Mucosa of gallbladder (tissue), 1 donor: Measurements from ENCODE around the gene GDPGP1. TPM values are rescaled to one million over a fixed set of nuclear protein-coding genes. Genes with fewer than 3 reads are reported as not detected.
"Not testable (repeated sequence)": the region's sequence is repeated elsewhere in the genome, so short reads cannot be mapped to it uniquely, and the experiment has no call there.

Experiments
- DNase-seq: peaks from one replicate; pipeline ENCODE4 v3.0.0-alpha.2; 2020; ENCODE audit warnings: low spot score
- total RNA-seq: library from RNA; stranded (reverse); gene quantifications from one replicate; pipeline ENCODE4 v1.2.1, GENCODE V29; 2021
- donor health status: DM: no; HTN: no; CAD: no.

The GDPGP1 gene, protein sequence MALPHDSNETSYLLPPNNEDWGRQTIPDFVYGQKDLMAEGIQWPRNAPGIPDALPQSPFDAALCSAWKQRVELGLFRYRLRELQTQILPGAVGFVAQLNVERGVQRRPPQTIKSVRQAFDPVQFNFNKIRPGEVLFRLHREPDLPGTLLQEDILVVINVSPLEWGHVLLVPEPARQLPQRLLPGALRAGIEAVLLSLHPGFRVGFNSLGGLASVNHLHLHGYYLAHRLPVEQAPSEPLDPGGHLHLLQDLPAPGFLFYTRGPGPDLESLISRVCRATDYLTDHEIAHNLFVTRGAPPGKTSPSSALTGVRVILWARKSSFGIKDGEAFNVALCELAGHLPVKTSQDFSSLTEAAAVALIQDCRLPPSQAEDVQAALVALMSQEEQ
- total RNA-seq = 12.6 TPM

DNA sequence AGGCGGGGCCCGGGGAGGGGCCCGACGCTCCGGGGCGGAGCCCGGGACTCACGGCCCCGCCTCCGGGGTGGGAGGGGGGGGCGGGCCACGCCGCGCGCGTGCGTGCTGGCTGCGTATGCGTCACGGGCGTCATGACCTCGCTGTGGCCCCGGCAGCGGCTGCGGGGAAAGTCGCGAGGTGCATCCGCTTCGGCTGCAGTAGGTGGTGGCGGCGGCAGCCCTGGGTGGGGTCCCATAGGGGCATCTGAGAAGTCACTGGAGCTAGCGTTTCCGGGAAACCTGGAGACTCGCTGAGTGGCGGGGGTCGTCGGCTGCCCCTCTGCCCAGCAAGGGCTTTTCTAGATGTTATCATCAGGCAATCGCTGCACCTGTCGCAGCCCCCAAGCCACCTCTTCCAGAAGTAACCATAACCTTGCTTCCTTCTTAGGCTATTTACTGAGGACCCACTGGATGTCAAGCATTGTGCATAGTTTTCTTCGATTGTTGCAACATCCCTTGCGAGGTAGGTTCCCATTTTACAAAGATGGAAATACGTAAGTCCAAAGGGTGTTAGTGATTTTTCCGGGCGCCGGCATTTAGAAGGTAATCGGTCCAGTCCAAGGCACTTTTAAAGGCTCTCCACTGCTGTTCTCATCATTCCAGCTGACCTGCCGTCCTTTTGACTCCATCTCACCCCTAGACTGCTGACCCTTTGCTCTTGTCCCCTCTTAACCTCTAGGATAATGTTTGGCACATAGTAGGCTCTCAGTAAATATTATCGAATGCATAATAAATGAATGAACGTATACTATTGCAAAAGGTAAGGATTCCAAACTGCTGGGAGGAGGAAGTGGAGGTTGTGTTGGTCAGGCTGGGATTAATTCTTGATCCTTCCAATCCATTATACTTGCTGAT, at the start of gene GDPGP1:
GDPGP1 (plus strand) TSS at position 114 of the 893 bp plus-strand sequence. CDS start 6,700 bp downstream, outside the sequence.
- DNase-seq = no peak

DNA sequence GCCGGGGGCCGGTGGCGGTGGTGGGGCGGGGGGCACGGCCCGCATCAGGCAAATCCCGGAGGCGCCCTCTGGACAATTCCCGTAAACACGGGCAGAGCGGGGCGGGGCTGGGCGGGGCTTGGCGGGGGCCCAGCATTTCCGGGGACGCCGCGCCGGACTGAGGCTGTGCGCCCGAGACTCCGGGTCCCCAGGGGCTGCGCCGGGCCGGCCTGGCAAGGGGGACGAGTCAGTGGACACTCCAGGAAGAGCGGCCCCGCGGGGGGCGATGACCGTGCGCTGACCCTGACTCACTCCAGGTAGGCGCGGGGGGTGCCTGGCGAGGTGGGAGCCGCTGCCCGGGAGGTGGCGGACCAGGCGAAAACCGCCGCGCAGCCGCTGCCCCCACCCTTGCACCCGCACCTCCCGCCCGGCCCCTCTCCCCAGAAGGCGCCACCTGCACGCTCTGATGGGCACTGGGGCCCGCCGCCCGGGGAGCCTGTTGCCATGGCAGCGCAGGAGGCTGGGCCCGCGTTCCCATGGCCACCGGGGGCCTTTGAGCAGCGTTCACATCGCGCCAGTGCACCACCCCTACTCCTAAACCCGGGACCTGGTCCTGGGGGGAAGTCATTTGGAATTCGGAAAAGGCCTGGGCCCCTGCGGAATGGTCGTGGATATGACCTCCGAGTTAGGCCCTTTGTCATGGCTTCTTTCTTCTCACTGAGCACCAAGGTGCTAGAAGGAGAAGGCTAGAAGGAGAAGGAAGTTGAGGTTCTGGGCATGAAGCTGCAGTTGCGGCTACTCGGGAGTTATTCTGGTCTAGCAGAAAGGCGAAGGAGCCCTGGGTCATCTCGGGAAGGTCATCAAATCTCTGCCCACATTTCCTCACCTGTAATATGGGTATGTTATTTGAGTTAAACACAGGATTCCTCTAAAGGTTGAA, 49.0 kb upstream of the GDPGP1 start:
- DNase-seq = peak; percentile 65

DNA sequence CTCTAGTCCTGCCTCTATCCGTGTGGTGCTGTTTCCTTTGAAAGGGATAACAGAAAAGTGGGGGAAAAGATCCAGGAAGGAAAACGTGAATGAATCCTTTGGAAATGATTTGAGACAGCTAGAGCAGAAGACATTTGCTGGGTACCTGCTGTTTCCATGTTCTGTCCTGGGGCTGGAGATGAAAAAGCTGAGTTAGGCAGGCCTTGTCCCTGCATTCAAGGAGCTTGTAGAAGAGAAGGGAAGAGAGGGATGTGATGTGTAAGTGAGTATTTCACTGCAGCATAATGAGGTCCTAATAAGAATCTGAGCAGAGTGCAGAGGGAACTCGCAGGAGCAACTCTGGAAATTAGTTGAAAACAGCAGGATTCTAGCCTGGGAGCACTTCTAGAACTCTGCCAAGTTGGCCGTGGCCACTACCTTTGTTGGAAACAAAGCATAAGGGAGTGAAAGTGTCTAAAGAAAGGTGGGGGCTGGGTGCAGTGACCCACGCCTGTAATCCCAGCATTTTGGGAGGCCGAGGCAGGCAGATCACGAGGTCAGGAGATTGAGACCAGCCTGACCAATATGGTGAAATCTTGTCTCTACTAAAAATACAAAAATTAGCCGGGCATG, 46.6 kb upstream of the GDPGP1 start:
- no peak for DNase-seq

DNA sequence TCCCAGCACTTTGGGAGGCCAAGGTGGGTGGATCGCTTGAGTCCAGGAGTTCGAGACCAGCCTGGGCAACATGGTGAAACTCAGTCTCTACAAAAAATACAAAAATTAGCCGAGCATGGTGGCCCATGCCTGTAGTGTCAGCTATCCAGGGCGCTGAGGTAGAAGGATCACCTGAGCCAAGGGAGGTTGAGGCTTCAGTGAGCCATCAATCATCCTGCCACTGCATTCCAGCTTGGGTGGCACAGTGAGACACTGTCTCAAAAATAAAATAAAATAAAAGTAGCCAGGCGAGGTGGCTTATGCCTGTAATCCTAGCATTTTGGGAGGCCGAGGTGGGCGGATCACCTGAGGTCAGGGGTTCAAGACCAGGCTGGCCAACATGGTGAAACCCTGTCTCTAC, 45.9 kb upstream of the GDPGP1 start:
- DNase-seq = not testable (repeated sequence)

DNA sequence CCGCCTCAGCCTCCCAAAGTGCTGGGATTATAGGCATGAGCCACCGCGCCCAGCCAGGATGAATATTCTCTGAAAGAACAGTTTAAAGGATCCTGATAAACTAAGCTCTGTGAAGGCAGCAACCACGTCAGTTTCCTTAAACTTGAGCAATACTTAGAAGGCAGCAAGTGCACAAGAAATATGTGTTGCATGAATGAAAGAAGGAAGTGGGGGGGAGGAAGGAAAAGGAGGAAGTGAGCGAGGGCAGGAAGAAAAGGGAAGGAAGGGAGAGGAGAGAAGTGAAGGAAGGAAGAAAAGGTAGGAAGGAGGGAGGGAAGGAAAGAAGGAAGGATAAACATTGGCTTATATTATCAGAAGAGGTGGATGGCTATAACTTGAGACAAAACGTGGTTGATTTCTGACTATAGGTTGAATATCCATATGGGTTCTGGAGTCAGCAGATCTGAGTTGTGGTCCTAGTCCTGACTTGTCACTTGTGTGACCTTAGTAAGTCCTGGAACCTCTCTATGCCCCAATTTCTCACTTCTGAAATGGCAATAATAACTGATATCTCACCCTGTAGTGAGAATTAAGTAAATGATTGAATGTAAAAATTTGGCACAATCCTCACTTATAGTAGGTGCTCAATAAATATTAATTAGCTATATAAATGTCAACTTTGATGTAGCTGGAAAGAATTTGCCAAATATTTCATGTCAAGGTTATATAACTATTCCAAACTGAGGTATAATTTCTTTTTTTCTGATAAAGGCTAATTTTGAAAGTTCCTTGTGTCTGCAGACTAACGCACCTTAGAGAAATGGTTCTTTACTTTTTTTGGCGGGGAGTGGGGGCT, 44.9 kb upstream of the GDPGP1 start:
- DNase-seq = no peak

DNA sequence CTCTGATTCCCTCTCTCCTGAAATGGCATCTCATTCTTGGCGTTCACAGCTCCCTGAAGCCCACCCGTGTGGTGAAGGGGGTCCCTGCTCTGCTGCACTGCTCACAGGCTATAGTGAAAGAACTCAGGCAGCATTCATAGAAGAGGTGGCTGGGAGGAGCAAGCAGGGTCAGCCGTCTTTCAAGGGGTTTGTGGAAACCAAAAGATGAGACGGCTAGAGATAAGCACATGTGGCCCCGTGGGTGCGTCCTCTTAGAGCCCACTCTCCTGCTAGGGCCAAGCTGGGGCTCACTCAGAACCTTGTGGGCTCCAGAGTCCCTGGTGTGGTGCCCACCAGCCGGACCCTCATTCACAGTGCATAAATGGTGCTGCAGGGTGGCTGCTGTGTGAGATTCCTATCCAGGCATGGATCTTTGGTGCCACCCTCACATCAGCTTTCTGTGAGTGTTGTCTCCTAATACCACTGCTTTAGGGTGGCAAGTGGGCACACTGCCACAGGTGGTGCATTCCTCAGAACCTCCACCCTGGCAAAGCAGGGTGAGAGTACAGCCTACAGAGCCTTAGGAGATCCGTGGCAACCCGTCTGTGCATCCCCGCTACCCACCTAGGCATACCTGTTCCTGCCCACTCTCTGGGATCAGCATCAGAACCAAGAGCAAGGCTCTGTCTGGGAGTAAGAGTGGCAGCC, 44.1 kb upstream of the GDPGP1 start:
- DNase-seq = no peak

DNA sequence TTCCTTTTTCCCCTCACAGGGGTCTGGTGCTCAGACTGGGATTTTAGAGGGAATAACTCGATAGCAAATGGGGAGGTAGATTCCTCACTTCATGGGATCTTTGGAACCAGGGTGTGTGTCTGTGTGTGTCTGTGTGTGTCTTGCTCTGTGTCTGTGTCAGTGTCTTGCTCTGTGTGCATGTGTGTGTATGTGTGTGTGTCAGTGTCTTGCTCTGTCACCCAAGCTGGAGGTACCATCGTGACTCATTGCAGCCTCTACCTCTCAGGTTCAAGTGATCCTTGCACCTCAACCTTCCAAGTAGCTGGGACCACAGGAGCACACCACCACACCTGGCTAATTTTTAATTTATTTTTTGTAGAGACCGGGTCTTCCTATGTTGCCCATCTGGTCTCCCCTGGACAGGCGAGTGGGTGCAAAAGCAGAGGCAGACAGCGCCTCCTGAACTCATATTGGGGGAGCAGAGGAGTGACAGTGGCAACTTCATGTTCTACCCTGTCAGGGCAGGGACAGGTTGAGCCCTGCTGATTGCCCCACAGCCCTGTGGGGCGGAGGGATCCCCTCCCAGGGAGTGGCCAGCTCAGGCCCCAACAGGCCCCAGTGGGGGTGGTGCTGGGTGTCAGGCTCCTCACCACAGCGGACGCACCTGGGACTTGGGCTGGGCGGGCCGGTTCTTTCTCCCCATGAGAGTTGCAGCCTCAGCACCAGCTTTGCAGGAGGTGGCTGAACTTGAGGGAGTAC, 43.2 kb upstream of the GDPGP1 start:
- DNase-seq = no peak

DNA sequence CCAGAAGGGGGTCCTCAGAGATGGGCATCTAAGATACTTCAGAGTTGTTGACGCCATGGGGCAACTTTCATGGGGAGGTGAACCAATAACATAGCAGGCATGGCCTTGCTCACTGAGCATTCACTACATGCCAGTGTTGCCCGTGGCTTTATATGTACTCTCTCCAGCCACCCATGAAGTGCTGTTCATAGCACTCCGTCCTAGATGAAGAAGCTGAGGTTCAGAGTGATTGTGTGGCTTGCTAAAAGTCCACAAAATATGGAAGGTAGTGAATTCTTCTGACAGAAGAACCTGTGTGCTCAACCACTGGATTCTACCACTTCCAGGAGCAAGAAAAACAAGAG, 42.7 kb upstream of the GDPGP1 start:
- no peak for DNase-seq

DNA sequence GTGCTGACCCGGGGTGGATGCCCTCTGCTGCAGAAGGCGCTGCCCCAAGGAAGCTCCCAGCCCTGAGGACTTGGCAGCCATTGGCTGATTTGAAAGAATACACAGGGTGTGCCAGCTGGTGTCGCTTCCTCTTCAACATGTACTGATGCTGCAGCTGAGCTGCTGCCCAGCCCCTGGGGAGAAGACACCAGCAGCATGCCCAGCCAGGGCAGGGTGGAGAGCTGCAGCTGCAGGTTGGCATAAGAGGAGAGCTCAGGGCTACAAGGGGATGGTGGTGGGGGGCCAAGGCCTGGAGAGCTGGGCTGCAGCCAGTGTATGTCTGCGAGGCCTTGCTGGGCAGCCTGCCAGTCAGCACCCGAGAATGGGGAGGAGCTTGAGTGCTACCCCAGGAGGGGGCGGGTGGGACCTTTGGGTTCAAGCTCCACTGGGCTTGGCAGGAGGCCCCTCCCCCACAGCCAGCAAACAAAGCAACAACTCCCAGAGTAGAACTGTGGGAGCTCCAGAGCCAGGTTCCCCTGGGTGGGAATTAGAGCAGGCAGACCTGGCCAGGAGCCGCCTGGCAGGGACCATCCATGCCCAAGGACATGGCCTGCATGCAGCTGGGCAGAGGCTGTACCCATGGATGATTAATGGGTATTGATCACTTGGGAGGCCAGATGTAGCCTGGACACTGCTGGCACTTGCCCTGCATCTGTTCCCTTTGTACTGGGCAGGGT, 42.1 kb upstream of the GDPGP1 start:
- DNase-seq = peak; percentile 87

DNA sequence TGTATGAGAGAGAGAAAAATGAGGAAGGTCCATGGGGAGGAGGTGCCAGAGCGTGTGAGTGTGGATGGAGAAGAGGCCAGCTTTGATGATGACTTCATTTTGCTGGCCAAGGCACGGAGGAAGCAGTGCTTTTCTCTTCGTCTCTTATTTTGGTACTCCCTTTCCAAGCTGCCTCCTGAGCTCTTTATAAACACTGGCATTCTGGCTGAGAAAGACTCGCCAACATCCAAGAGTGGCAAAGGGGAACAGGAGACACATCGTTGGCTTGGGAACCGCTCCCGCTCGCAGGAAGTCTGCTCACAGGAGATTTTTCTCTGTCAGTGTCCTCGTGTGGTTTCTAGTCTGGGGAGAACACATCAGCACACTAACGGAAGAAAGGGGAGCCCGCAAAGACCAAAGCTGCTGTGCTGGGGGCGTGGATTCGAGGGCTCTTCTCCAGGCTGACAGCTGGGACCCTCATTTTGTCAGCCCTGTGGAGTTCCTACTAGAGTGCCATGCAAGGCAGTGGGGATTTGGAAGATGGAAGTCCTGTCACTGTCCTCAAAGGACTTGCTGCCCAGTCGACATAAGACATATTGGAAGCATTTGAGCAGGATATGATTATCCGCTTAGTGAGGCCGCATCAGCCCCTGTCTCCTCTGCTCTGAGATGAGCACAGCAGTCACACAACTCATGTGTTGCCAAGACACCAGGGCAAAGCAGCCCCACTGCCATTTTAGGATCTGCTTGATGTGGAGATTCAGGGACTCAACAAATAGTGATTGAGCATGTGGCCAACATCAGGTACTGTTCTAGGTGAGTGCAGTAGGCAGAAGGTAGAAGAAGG, 40.8 kb upstream of the GDPGP1 start:
- DNase-seq = no peak

DNA sequence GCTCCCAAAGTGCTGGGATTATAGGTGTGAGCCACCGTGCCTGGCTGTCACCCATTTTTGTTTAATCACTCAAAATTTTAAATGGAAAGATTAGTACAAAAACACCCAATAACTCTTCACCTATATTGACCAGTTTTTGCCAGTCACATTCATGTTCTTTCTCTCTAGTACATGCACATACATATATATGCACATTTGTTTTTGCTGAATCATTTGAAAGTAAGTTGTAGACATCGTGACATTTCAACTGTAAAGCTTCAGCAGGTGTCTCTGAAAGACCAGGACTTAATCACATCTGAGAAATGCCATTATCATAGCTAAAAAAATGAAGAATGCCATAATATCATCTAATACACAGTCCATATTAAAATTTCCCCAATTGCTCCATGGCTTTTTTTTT, 39.4 kb upstream of the GDPGP1 start:
- DNase-seq = no peak

DNA sequence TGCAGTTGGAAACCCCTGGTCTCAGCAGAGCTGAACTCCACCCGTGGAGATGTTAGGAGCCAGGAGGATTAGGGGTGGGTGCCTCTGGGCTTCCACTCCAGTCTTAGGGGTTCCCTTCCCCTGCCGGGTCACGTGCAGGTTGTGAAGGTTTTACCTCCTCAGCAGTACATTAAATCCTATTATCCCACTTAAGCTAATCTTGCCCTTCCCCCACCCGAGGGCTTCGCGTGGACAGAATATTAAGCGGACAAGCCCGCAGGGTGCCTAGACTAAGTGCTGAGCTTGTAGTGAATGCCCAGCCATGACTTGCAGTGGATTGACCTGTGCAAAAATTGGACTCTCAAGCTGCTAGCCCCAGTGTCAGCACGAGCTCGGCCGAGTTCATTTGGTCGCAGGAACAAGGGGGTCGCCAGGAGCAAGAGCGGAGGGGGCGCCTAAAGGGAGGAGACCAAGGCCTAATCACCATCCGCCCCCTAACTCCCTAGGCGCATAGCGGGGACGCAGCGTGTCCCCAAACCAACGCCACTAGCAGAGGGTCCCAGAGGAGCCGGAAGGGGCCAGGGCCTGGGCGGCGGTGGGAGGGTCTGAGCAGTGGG, 33.4 kb upstream of the GDPGP1 start:
- DNase-seq = no peak

DNA sequence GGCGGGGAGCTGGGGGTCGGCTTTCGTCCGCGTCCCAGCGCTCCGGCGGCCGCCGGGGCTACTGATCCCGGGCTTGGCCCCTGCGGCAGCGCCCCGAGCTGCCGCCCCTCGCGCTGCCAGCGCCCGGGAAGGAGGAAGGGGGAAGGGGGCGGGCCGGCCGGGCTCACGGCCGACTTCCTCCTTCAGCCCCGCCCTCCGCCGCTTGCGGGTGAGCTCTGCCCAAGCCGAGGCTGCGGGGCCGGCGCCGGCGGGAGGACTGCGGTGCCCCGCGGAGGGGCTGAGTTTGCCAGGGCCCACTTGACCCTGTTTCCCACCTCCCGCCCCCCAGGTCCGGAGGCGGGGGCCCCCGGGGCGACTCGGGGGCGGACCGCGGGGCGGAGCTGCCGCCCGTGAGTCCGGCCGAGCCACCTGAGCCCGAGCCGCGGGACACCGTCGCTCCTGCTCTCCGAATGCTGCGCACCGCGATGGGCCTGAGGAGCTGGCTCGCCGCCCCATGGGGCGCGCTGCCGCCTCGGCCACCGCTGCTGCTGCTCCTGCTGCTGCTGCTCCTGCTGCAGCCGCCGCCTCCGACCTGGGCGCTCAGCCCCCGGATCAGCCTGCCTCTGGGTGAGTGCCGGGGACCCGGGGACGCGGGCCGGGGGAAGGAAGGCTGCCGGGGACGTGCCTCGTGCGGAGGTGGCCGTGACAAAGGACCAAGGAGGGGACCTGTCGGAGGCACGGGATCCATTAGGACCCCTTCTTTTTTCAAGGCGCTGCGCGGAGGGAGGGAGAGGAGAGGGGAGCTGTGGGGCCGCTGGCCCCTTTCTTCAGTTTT, 32.7 kb upstream of the GDPGP1 start, which contains the start of gene SEMA4B:
SEMA4B (plus strand) TSS at position 201 of the 814 bp plus-strand sequence; CDS start at position 450, 249 bp downstream.
- DNase-seq = peak; percentile 56

DNA sequence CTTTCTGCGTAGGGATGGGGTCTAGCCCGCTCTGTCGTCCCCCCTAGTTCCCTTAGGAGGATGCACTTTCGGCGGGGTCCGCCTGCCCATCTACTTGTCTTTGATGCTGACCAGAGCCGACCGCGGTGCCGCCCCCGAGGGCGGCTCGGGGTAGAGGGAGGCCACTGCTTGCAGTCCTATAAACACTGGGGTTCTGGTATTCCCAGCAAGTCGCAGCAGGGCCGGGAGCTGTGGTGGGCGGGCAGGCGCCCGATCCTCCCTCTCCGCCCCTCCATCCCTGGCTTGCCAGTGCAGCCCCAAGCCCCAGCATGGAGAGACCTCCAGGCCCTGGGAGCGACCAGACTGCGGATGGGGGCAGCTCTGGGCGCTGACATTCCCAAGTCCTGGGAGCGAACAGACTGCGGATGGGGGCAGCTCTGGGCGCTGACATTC, 32.0 kb upstream of the GDPGP1 start:
- DNase-seq = no peak

DNA sequence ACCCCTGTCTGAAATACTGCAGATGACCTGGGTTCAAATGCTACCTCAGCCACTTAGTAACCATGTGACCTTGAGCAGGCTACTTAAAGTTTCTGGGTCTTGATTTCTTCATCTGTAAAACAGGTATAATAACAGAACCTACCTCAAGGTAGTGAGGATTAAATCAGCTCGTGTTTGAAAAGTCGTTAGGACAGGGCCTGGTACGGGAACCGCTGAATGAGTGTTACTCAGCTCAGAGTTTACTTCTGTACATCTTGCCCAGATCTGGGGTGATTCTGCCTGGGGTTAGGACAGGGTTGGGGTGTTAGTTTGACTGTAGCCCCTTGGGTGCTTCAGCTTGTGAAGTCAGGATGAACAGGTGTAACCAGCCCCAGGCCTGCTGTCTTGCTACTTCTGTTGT, 31.1 kb upstream of the GDPGP1 start:
- no peak for DNase-seq

DNA sequence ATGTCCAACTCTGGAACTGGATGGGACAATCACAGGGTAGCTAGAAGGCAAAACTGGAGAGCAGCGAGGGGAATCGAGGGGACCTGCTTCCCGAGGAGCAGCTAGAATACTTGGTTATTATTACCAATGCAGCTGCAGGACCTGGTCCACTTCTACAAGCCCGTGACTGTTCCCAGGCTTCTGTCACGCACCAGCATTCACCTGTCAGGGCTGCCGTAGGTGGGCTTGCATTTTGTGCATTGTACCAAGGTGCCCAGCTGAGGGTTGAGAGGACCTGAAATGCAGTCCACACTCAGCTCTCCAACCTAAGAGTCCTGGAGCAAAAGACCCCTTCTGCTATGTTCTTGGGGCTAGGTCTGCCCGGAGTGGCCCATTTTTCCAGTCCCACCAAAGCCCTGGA, 30.5 kb upstream of the GDPGP1 start:
- DNase-seq = no peak
